Measurements from ENCODE around the gene KIAA1671.

KIAA1671 gene

GRCh38 chr22:24986816-24987215, 34.3 kb downstream of the KIAA1671 start:
- no peak overlapping the region for H3K4me3 Mint-ChIP-seq
- no peaks in the 10 kb centered on the region for H3K36me3 Mint-ChIP-seq
- no peak overlapping the region for H3K27ac Mint-ChIP-seq
- H3K9me3 Mint-ChIP-seq = no peaks in the 10 kb centered on the region
- H3K4me1 Mint-ChIP-seq = peaks cover 7% of the 10 kb centered on the region
- peaks cover 12% of the 10 kb centered on the region for H3K27me3 Mint-ChIP-seq

DNA sequence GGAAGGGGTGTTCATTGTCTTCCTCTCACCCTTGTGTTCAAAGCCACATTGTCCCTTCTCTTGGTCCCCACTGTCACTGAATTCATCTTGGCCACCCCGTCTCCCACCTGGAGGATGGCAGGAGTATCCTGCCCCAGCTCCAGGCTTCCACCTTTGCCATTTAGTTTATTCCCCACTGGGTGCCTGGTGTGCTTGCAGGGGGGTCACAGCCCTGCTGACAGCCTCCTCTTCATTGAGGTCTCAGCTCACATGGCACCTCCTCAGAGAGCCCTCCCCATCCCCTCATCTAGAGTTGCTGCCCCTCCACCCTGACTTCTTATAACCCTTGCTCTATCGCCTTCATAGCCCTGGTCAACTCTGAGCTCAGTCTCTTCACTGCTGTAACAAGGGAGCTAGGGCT, 36.6 kb downstream of the KIAA1671 start:
- H3K27ac Mint-ChIP-seq = no peak overlapping the region
- H3K4me3 Mint-ChIP-seq = no peak overlapping the region
- H3K27me3 Mint-ChIP-seq = peaks cover 13% of the 10 kb centered on the region
- H3K36me3 Mint-ChIP-seq = no peaks in the 10 kb centered on the region
- H3K4me1 Mint-ChIP-seq = peaks cover 7% of the 10 kb centered on the region
- no peaks in the 10 kb centered on the region for H3K9me3 Mint-ChIP-seq

GRCh38 chr22:24989541-24989951, 37.0 kb downstream of the KIAA1671 start:
- peaks cover 7% of the 10 kb centered on the region for H3K4me1 Mint-ChIP-seq
- H3K27me3 Mint-ChIP-seq = peaks cover 13% of the 10 kb centered on the region
- no peak overlapping the region for H3K27ac Mint-ChIP-seq
- H3K4me3 Mint-ChIP-seq = no peak overlapping the region
- H3K36me3 Mint-ChIP-seq = no peaks in the 10 kb centered on the region
- no peaks in the 10 kb centered on the region for H3K9me3 Mint-ChIP-seq

GRCh38 chr22:24990344-24990905, 37.9 kb downstream of the KIAA1671 start:
- Mint-ChIP-seq H3K27ac (no peak overlapping the region), H3K4me3 (no peak overlapping the region), H3K4me1 (peaks cover 6% of the 10 kb centered on the region), H3K36me3 (no peaks in the 10 kb centered on the region), H3K27me3 (peaks cover 13% of the 10 kb centered on the region), H3K9me3 (no peaks in the 10 kb centered on the region)

- no peaks in the 10 kb centered on the region for H3K4me1 Mint-ChIP-seq
- H3K27ac Mint-ChIP-seq = no peak overlapping the region
- no peak overlapping the region for H3K4me3 Mint-ChIP-seq
- no peaks in the 10 kb centered on the region for H3K9me3 Mint-ChIP-seq
- peaks cover 10% of the 10 kb centered on the region for H3K27me3 Mint-ChIP-seq
- no peaks in the 10 kb centered on the region for H3K36me3 Mint-ChIP-seq
These were observed 40.4 kb downstream of the KIAA1671 start for GRCh38 chr22:24992946-24993345.

DNA sequence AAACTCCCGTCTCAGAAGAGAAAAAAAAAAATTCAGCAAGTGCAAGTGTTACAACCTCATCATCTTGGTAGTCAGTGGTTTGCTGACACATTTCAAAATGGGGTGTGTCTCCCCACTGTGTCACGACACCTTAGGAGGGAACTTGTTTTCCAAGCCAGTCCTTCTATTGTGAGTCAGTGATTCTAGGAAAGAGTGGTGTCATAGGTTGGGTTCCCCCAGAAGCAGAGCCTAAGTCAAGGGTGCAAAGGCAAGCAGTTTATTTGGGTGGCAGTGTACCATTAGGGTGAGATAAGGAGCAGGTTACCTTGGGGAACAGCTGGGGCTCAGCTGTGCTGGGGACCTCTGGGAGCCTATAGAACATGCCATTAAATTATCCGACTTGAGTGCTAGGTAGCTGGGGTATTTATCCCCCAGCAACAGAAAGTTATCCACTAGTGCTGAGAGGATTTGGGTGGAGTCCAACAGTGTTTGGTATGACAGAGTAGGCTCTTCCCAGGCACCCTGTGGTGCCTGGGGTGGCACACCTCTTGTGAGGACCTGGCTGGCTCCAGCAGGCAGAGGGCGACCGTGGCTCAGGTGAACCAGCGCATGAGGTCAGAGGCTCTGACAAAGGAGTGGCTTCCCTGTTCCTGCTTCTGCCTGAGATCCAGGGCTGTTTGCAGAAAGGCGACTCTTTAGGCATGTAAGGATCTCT, 41.7 kb downstream of the KIAA1671 start:
- no peaks in the 10 kb centered on the region for H3K9me3 Mint-ChIP-seq
- H3K4me3 Mint-ChIP-seq = no peak overlapping the region
- no peak overlapping the region for H3K27ac Mint-ChIP-seq
- H3K36me3 Mint-ChIP-seq = no peaks in the 10 kb centered on the region
- H3K4me1 Mint-ChIP-seq = no peaks in the 10 kb centered on the region
- peaks cover 7% of the 10 kb centered on the region for H3K27me3 Mint-ChIP-seq

DNA sequence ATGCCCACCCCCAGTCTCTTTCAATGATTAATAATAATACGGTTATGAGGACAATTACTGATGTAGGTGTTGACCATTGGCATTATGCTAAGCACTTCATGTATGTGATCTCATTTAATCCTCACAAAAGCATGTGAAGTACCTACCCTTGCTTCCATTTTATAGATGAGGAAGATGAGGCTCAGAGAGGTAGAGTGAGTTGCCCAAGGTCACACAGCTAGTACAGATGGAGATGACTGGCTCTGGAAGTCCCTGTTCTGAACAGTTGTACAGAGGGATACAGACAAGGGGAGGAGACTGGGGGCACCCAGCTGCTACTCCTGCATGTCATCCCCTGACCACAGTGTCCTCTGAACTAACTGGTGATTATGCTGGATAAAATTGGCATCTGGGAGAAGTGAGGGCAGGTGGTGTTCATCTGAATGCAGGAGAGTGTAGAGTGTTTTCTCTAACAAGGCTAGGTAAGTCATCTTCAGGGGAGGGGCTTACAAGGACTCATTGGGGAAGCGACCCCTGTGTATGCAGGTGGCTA, 43.2 kb downstream of the KIAA1671 start:
- peaks cover 7% of the 10 kb centered on the region for H3K27me3 Mint-ChIP-seq
- H3K4me1 Mint-ChIP-seq = no peaks in the 10 kb centered on the region
- H3K4me3 Mint-ChIP-seq = no peak overlapping the region
- H3K36me3 Mint-ChIP-seq = no peaks in the 10 kb centered on the region
- H3K27ac Mint-ChIP-seq = no peak overlapping the region
- no peaks in the 10 kb centered on the region for H3K9me3 Mint-ChIP-seq

- Mint-ChIP-seq H3K27me3 (peaks cover 7% of the 10 kb centered on the region), H3K36me3 (no peaks in the 10 kb centered on the region)
These were observed 44.0 kb downstream of the KIAA1671 start for GRCh38 chr22:24996420-24996952.

GRCh38 chr22:24997023-24997422, 44.5 kb downstream of the KIAA1671 start:
- H3K4me3 Mint-ChIP-seq = no peak overlapping the region
- peaks cover 7% of the 10 kb centered on the region for H3K27me3 Mint-ChIP-seq
- H3K36me3 Mint-ChIP-seq = no peaks in the 10 kb centered on the region

More at GRCh38 chr22:24996420-24996952, 44.0 kb downstream of the KIAA1671 start:
- Mint-ChIP-seq H3K27ac (no peak overlapping the region), H3K4me1 (no peaks in the 10 kb centered on the region), H3K9me3 (no peaks in the 10 kb centered on the region), H3K4me3 (no peak overlapping the region)

DNA sequence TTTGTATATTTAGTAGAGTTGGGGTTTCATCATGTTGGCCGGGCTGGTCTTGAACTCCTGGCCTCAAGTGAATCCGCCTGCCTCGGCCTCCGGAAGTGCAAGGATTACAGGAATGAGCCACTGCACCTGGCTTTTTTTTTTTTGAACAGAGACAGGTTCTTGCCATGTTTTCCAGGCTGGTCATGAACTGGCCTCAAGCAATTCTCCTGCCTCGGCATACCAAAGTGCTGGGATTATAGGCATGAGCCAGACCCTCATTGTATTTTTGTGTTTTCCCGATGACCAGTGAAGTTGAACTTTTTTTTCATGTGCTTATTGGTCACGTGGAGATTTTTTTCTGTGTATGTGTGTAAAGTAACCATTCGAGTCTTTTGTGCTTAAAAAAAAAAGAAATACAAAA, 48.2 kb downstream of the KIAA1671 start:
- H3K27ac Mint-ChIP-seq = no peak overlapping the region
- peaks cover 5% of the 10 kb centered on the region for H3K4me1 Mint-ChIP-seq
- H3K4me3 Mint-ChIP-seq = no peak overlapping the region

More at GRCh38 chr22:24997023-24997422, 44.5 kb downstream of the KIAA1671 start:
- Mint-ChIP-seq H3K4me1 (peaks cover 1% of the 10 kb centered on the region), H3K27ac (no peak overlapping the region), H3K9me3 (no peaks in the 10 kb centered on the region)

GRCh38 chr22:25002241-25002985, 49.9 kb downstream of the KIAA1671 start:
- Mint-ChIP-seq H3K36me3 (no peaks in the 10 kb centered on the region), H3K4me3 (no peak overlapping the region), H3K27me3 (no peaks in the 10 kb centered on the region), H3K4me1 (peaks cover 5% of the 10 kb centered on the region), H3K27ac (no peak overlapping the region), H3K9me3 (no peaks in the 10 kb centered on the region)

More for the DNA sequence above, 48.2 kb downstream of the KIAA1671 start:
- H3K9me3 Mint-ChIP-seq = no peaks in the 10 kb centered on the region
- no peaks in the 10 kb centered on the region for H3K36me3 Mint-ChIP-seq
- H3K27me3 Mint-ChIP-seq = peaks cover 3% of the 10 kb centered on the region

GRCh38 chr22:25006354-25006753, 53.8 kb downstream of the KIAA1671 start:
- Mint-ChIP-seq H3K36me3 (no peaks in the 10 kb centered on the region), H3K9me3 (no peaks in the 10 kb centered on the region), H3K27me3 (no peaks in the 10 kb centered on the region), H3K4me1 (peaks cover 5% of the 10 kb centered on the region), H3K4me3 (no peak overlapping the region), H3K27ac (no peak overlapping the region)

GRCh38 chr22:25007444-25008106, 55.1 kb downstream of the KIAA1671 start:
- H3K27ac Mint-ChIP-seq = peak overlapping the region; percentile 69
- no peaks in the 10 kb centered on the region for H3K27me3 Mint-ChIP-seq
- no peaks in the 10 kb centered on the region for H3K4me1 Mint-ChIP-seq
- no peaks in the 10 kb centered on the region for H3K36me3 Mint-ChIP-seq
- H3K9me3 Mint-ChIP-seq = no peaks in the 10 kb centered on the region
- no peak overlapping the region for H3K4me3 Mint-ChIP-seq

- Mint-ChIP-seq H3K9me3 (no peaks in the 10 kb centered on the region), H3K4me3 (no peak overlapping the region), H3K4me1 (no peaks in the 10 kb centered on the region), H3K27ac (no peak overlapping the region), H3K36me3 (no peaks in the 10 kb centered on the region), H3K27me3 (no peaks in the 10 kb centered on the region)
These were observed 56.1 kb downstream of the KIAA1671 start for GRCh38 chr22:25008666-25009065.

DNA sequence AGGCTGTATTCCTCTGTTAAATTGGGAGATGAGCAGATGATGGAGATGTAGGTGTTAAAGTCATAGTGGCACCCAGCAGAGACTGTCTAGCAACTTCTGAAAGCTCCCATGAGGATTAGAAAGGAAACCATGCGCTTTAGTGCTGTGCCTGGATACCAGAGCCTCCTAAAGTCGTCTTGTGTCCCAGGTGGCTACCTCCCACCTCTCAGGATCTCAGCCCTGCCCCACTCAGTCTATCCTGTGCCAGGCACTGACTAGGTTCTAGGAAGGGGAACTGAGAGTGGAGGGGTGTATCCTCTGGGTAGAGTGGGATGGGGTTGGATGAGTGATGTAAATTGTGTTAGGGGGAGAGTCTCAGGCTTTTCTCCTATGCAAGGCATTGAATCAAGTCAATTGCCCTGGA, 60.2 kb downstream of the KIAA1671 start:
- Mint-ChIP-seq H3K4me1 (no peaks in the 10 kb centered on the region), H3K9me3 (no peaks in the 10 kb centered on the region), H3K27me3 (peaks cover 3% of the 10 kb centered on the region), H3K36me3 (no peaks in the 10 kb centered on the region), H3K27ac (no peak overlapping the region), H3K4me3 (no peak overlapping the region)

All from activated naive CD4-positive, alpha-beta T cell treated with anti-CD3 and anti-CD28 coated beads, Interleukin-2, amount 50 U/mL, for 24 hours (primary cell).